Peyer's patch (tissue), 4 donors: Measurements from ENCODE around the gene XAF1.

ENCODE experiments used
- POLR2A ChIP-seq, 2 donors: fragments of 450-650 bp; IDR thresholded peaks; one replicate each; pipeline ENCODE4 v1.5.1; 2017; ENCODE audit warnings: antibody characterized with exemption in 2 of 2, mild to moderate bottlenecking in 2 of 2, moderate library complexity in 2 of 2
- TF ChIP-seq, protein P1 (sequence below), 6 experiments: fragments of 450-650 bp in 4 of 6; fragments of 200-600 bp in 2 of 6; sonication (generic) in 1 of 6; IDR thresholded peaks; one replicate each; pipeline ENCODE4 v1.5.1; 2017 to 2019; ENCODE audit warnings: antibody characterized with exemption in 6 of 6, mild to moderate bottlenecking in 3 of 6, moderate library complexity in 1 of 6

DNA sequence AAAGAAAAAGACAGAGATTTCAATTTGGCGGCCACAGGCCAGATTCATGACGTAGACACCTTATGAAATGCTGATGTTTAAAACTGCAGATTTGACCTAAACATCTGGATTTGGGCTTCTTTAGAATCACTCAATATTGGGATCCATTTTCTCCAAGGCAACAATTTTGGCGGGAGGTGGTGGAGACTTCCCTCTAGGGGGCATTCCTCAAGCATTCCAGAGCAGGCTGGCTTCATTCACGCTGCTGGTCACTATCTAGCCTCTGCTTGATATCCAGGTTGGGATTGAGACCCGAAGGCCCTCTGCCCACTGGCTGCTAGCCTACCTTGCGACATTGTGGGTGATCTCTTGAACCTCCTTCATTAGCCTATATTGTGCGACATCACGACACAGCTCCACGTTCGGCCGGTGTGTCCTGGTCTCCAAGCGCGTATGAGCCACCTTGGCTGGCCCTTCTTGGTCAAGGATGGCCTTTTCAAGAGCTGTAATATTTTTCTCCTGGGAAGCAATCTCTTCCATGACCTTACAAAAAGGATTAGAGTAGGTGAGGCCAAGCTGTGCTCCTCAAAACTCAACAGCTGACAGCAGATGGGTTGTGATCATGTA is 44.7 kb downstream of the XAF1 start:
- no peak for TF ChIP-seq POLR2A (IDR thresholded peaks at IDR 0.05)
- TF ChIP-seq, protein P1, sequence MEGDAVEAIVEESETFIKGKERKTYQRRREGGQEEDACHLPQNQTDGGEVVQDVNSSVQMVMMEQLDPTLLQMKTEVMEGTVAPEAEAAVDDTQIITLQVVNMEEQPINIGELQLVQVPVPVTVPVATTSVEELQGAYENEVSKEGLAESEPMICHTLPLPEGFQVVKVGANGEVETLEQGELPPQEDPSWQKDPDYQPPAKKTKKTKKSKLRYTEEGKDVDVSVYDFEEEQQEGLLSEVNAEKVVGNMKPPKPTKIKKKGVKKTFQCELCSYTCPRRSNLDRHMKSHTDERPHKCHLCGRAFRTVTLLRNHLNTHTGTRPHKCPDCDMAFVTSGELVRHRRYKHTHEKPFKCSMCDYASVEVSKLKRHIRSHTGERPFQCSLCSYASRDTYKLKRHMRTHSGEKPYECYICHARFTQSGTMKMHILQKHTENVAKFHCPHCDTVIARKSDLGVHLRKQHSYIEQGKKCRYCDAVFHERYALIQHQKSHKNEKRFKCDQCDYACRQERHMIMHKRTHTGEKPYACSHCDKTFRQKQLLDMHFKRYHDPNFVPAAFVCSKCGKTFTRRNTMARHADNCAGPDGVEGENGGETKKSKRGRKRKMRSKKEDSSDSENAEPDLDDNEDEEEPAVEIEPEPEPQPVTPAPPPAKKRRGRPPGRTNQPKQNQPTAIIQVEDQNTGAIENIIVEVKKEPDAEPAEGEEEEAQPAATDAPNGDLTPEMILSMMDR (IDR thresholded peaks at IDR 0.05) = no peak
